GM10266 (cell line): ENCODE results near the gene AAK1.

Source experiments
- DNase-seq: peaks from one replicate; pipeline ENCODE4 v3.0.0; 2012; ENCODE audit errors: extremely low spot score
- CTCF ChIP-seq: IDR thresholded peaks from 2 replicates; pipeline ENCODE4 v1.5.1; 2012; ENCODE audit warnings: mild to moderate bottlenecking, low read depth; ENCODE audit not compliant: control insufficient read depth, insufficient read depth; ENCODE audit errors: missing control alignments

Gene AAK1

GRCh38 chr2:69636395-69636794, 7.1 kb downstream of the AAK1 start:
- no peak for TF ChIP-seq CTCF

GRCh38 chr2:69635432-69635831, 8.1 kb downstream of the AAK1 start:
- no peak for TF ChIP-seq CTCF
- no peak for DNase-seq

More at GRCh38 chr2:69636395-69636794, 7.1 kb downstream of the AAK1 start:
- DNase-seq, result no peak

DNA sequence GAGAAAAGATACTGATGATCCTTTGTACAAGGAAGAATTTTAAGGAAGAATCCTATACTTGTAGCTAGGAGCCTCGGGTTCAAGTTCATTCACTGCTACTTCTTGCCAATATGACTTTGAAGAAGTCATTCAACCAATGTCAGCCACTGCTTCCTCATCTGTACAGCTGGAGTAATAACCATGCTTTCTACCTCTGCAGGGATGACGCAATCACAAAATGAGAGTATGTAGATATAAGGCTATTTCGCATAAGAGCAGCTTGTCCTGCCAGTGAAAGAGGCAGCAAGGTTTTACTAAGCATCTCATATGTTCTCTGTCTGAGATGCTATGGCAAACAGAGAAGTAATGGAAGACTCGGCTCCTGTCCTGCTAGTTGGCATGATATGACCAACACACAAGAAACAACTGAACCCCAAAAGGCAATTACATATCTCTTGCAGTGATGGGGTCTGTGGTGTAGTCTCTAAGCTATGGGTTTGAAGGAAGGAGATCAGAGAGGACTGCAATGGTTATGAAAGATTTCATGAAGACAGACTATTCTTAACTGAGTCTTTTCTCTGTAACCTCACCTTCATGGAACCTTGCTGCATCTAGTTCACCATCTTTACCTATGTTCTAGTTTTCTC, 9.2 kb downstream of the AAK1 start:
- TF ChIP-seq CTCF, result no peak
- no peak for DNase-seq

DNA sequence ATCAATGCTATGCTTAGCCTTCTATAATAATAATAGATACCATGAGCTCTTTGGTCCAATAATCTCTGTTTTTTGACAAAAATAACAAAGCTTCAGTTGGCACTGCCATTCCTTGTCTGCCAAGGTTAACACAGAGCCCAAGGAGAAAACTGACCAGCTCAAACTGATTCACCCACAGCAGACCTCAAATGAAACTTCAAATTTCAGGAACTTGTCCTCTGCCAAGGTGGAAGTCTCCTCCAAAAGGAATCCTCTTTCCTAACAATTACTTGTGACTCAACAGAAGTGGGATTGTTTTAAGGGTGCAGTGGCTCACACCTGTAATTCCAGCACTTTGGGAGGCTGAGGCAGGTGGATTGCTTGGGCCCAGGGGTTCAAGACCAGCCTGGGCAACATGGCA, 12.1 kb downstream of the AAK1 start:
- no peak for TF ChIP-seq CTCF
- no peak for DNase-seq

DNA sequence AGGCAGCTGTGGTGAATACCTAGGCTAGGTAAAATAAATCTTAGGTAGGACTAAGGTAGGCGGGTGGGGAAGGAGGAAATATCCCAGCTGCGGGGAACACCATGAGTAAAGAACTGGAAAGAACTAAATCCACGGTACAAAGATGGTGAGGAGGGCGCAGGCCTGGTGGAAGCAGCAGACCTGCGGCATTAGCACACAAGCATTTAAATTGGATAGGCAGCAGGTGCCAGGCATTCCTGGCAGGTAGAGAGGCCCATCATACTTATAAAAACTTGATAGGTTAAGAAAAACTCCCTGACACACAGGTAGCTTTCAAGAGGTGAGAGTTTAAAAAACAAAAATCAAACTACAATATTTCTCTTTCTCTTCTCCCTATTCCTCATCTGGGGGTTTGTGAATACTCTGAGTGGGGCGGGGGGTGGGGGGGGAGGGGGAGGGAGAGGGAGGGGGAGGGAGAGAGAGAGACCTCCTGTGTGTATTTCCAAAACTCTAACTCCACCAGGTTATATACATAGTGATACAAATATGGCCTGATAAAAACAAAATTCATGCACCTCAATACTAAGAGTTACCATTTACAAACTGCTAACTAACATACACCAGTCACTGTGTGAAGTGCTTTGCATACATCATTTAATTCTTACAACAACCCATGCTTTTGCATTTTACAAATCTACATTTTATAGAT, 13.5 kb downstream of the AAK1 start:
- DNase-seq, result no peak
- TF ChIP-seq CTCF, result no peak

- DNase-seq, result no peak
- no peak for TF ChIP-seq CTCF
Observed at GRCh38 chr2:69628325-69629021, 15.1 kb downstream of the AAK1 start.
